ENCODE data around the gene GPAM. TPM values are rescaled to one million over a fixed set of nuclear protein-coding genes. Genes with fewer than 3 reads are reported as not detected.
"Not testable (repeated sequence)": the region's sequence is repeated elsewhere in the genome, so short reads cannot be mapped to it uniquely, and the experiment has no call there.

GPAM gene
- total RNA-seq, 4 donors from 2014 or later: 140 to 448 (median 241) TPM

DNA sequence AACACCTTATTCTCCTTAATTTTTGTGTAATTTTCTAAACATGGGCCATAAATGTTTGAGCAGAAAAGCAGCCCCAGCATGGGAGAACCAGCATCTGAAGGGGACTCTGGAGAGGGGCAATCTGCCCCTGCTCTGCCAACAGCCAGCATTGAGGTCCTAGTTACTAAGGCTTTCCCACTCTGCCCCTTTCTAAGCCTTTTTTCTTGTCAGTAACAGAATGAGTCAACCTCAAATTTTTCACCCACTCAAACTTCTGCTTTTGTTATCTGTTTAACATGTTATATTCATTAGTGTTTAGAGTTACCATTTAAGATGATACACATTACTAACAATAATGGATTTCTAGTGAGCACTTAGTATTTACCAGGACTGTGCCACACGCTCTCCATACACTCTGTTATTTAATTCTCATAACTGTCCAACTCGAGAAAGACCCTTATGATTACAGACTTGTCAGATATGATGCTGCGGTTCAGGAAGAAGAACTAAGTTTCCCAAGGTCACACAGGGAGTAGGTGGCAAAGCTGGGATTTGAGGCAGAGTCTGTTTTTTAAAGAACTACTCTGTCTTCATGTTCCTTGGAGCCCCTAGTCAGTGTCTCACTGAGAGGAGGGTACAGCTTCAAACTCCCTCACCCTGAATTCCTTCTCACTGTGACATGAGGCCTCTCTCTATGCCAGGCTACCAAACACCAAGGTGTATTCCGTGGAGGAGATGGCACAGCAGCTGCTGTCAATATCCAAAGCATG lies 19.9 kb upstream of the GPAM start:
- TF ChIP-seq, protein P1, sequence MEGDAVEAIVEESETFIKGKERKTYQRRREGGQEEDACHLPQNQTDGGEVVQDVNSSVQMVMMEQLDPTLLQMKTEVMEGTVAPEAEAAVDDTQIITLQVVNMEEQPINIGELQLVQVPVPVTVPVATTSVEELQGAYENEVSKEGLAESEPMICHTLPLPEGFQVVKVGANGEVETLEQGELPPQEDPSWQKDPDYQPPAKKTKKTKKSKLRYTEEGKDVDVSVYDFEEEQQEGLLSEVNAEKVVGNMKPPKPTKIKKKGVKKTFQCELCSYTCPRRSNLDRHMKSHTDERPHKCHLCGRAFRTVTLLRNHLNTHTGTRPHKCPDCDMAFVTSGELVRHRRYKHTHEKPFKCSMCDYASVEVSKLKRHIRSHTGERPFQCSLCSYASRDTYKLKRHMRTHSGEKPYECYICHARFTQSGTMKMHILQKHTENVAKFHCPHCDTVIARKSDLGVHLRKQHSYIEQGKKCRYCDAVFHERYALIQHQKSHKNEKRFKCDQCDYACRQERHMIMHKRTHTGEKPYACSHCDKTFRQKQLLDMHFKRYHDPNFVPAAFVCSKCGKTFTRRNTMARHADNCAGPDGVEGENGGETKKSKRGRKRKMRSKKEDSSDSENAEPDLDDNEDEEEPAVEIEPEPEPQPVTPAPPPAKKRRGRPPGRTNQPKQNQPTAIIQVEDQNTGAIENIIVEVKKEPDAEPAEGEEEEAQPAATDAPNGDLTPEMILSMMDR (IDR thresholded peaks at IDR 0.05): no peak
- DNase-seq (ENCODE audit: low spot score) (no peak), ATAC-seq (ENCODE audit: low FRiP score) (no peak)

- TF ChIP-seq, protein P1 (IDR thresholded peaks at IDR 0.05): no peak
- ATAC-seq (ENCODE audit: low FRiP score) (no peak), DNase-seq (ENCODE audit: low spot score) (no peak)
Measured at GRCh38 chr10:112202561-112203241, 19.1 kb upstream of the GPAM start.

DNA sequence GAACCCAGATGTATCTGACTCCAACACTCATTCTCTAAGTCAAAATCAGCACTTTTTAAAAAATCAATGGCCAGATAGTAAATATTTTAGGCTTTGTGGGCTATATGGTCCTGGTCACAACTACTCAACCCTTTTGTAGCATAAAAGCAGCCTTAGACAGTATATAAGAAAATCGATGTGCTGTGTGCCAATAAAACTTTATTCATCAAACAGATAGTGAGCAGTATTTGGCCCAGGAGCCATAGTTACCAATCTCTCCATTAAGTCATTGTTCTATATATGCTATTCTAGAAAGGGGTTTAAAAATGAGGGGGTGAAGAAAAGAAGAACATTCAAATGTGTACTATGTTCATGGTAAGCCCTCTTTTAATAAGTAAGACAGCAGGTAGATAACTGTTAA lies 18.5 kb upstream of the GPAM start:
- no peak for ATAC-seq (ENCODE audit: low FRiP score)
- TF ChIP-seq, protein P1 (IDR thresholded peaks at IDR 0.05): no peak
- no peak for DNase-seq (ENCODE audit: low spot score)

- ATAC-seq (ENCODE audit: low FRiP score): no peak
- TF ChIP-seq, protein P1 (IDR thresholded peaks at IDR 0.05): no peak
- no peak for DNase-seq (ENCODE audit: low spot score)
Measured at GRCh38 chr10:112201334-112201733, 17.8 kb upstream of the GPAM start.

GRCh38 chr10:112200259-112200658 lies 16.7 kb upstream of the GPAM start:
- DNase-seq (ENCODE audit: low spot score); ATAC-seq (ENCODE audit: low FRiP score): not testable (repeated sequence)

GRCh38 chr10:112197662-112198061 lies 14.1 kb upstream of the GPAM start:
- DNase-seq (ENCODE audit: low spot score); ATAC-seq (ENCODE audit: low FRiP score): not testable (repeated sequence)

GRCh38 chr10:112195224-112195623 lies 11.7 kb upstream of the GPAM start:
- TF ChIP-seq, protein P1 (IDR thresholded peaks at IDR 0.05): no peak
- ATAC-seq (ENCODE audit: low FRiP score) (no peak), DNase-seq (ENCODE audit: low spot score) (no peak)

- ATAC-seq (ENCODE audit: low FRiP score): no peak
- TF ChIP-seq, protein P1 (IDR thresholded peaks at IDR 0.05): no peak
- DNase-seq (ENCODE audit: low spot score): no peak
Measured at GRCh38 chr10:112191791-112192190, 8.2 kb upstream of the GPAM start.

All from omental fat pad (tissue), 4 donors.